Stimulated activated CD8-positive, alpha-beta memory T cell treated with anti-CD3 and anti-CD28 coated beads, Interleukin-7, amount 100 ng/mL, for 24 hours (primary cell): Measurements from ENCODE around the gene SLC25A28.
A peak's percentile ranks its signal among the peaks of the same experiment; 100 is the strongest.

ENCODE experiments used
- DNase-seq: peaks from one replicate; pipeline ENCODE4 v3.0.0-alpha.2; 2020; ENCODE audit warnings: low read depth

SLC25A28 gene

GRCh38 chr10:99619851-99620710, at the start of gene SLC25A28:
Gene SLC25A28, minus strand, starts transcription at chr10:99620439. Its CDS starts 104 bp downstream, at chr10:99620335.
- DNase-seq: peak; percentile 85

GRCh38 chr10:99667108-99667751, 47.0 kb upstream of the SLC25A28 start:
- DNase-seq: no peak

- no peak for DNase-seq
These were observed 45.1 kb upstream of the SLC25A28 start for GRCh38 chr10:99665304-99665703.

- DNase-seq: no peak
These were observed 41.1 kb upstream of the SLC25A28 start for GRCh38 chr10:99661377-99661763.

- no peak for DNase-seq
These were observed 40.6 kb upstream of the SLC25A28 start for GRCh38 chr10:99660662-99661376.

- DNase-seq: no peak
These were observed 39.7 kb upstream of the SLC25A28 start for GRCh38 chr10:99659868-99660366.

GRCh38 chr10:99659031-99659867, 39.0 kb upstream of the SLC25A28 start, which contains the start of gene ENTPD7:
Gene ENTPD7, plus strand, starts transcription at chr10:99659509. Its CDS starts 448 bp downstream, at chr10:99659957.
- peak; percentile 83 for DNase-seq

GRCh38 chr10:99658622-99659030, 38.4 kb upstream of the SLC25A28 start:
- peak; percentile 28 for DNase-seq

GRCh38 chr10:99656199-99657064, 36.2 kb upstream of the SLC25A28 start:
- DNase-seq: no peak

- DNase-seq: no peak
These were observed 34.3 kb upstream of the SLC25A28 start for GRCh38 chr10:99654390-99655175.

GRCh38 chr10:99652800-99653390, 32.7 kb upstream of the SLC25A28 start:
- no peak for DNase-seq

- DNase-seq: no peak
These were observed 28.5 kb upstream of the SLC25A28 start for GRCh38 chr10:99648717-99649116.

GRCh38 chr10:99647601-99648151, 27.4 kb upstream of the SLC25A28 start:
- DNase-seq: no peak

- DNase-seq: no peak
These were observed 13.6 kb upstream of the SLC25A28 start for GRCh38 chr10:99633832-99634231.

- DNase-seq: no peak
These were observed 11.3 kb upstream of the SLC25A28 start for GRCh38 chr10:99631496-99631895.

- DNase-seq: no peak
These were observed 10.8 kb upstream of the SLC25A28 start for GRCh38 chr10:99630991-99631390.

GRCh38 chr10:99630433-99630832, 10.2 kb upstream of the SLC25A28 start:
- no peak for DNase-seq

GRCh38 chr10:99629625-99629978, 9.4 kb upstream of the SLC25A28 start:
- no peak for DNase-seq
